Measurements from ENCODE around the gene FKBP5. TPM values are rescaled to one million over a fixed set of nuclear protein-coding genes. Genes with fewer than 3 reads are reported as not detected.
"Not testable (repeated sequence)": the region's sequence is repeated elsewhere in the genome, so short reads cannot be mapped to it uniquely, and the experiment has no call there.

The FKBP5 gene
- total and polyA plus RNA-seq, 2 experiments from 2014 or later: 73.6 to 254 TPM

GRCh38 chr6:35675871-35676459 lies 12.8 kb downstream of the FKBP5 start:
- no peaks in the 10 kb centered on the region for H3K27me3 ChIP-seq
- WGBS (ENCODE audit: low lambda C conversion rate, missing lambda C conversion rate): 89% methylated on average over 4 of the region's 4 CpGs
- peak overlapping the region; percentile 30 for H3K4me2 ChIP-seq
- no peak overlapping the region for H2AFZ ChIP-seq
- no peaks in the 10 kb centered on the region for H3K9me3 ChIP-seq (ENCODE audit: low read depth)
- no peaks in the 10 kb centered on the region for H3K9me2 ChIP-seq (replicated peaks; ENCODE audit: insufficient read depth)
- H3K4me1 ChIP-seq (ENCODE audit: insufficient read depth): no peaks in the 10 kb centered on the region
- peaks cover 63% of the 10 kb centered on the region for H4K20me1 ChIP-seq (ENCODE audit: insufficient read depth, poor library complexity, severe bottlenecking)
- peaks cover 87% of the 10 kb centered on the region for H3K79me2 ChIP-seq
- H3K27ac ChIP-seq: no peak overlapping the region
- no peaks in the 10 kb centered on the region for H3K36me3 ChIP-seq (replicated peaks; ENCODE audit: insufficient read depth, low read depth)
- H3K4me3 ChIP-seq: no peak overlapping the region
- no peak for TF ChIP-seq EZH2 (IDR thresholded peaks at IDR 0.05; ENCODE audit: borderline replicate concordance)
- no peak for TF ChIP-seq EZH2phosphoT487 (IDR thresholded peaks at IDR 0.05; ENCODE audit: low read depth, severe bottlenecking, unreplicated experiment)
- TF ChIP-seq, protein P1, sequence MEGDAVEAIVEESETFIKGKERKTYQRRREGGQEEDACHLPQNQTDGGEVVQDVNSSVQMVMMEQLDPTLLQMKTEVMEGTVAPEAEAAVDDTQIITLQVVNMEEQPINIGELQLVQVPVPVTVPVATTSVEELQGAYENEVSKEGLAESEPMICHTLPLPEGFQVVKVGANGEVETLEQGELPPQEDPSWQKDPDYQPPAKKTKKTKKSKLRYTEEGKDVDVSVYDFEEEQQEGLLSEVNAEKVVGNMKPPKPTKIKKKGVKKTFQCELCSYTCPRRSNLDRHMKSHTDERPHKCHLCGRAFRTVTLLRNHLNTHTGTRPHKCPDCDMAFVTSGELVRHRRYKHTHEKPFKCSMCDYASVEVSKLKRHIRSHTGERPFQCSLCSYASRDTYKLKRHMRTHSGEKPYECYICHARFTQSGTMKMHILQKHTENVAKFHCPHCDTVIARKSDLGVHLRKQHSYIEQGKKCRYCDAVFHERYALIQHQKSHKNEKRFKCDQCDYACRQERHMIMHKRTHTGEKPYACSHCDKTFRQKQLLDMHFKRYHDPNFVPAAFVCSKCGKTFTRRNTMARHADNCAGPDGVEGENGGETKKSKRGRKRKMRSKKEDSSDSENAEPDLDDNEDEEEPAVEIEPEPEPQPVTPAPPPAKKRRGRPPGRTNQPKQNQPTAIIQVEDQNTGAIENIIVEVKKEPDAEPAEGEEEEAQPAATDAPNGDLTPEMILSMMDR (IDR thresholded peaks at IDR 0.05; ENCODE audit: poor library complexity): no peak
- DNase-seq (ENCODE audit: low spot score): no peak

DNA sequence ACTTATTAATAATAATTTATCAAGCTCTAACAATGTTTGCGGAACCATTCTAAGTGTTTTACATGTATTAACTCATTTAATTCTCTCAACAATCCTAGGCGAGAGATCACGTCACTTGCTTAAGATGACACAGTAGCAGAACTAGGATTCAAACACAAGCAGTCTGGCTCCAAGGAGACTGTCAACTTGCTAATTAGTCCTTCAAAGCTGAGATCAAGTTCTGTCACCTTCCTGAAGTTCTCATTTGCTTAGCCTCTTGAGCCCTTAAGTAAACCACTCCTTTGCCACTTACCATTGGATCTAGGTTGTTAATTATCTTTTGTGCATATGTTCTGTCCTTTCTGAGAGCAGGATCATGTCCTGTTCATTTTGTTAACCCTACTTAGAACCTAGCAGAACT lies 14.1 kb downstream of the FKBP5 start:
- Histone ChIP-seq H3K4me3 (no peak overlapping the region), H3K27me3 (no peaks in the 10 kb centered on the region), H3K4me1 (ENCODE audit: insufficient read depth) (no peaks in the 10 kb centered on the region), H2AFZ (no peak overlapping the region), H3K9me2 (replicated peaks; ENCODE audit: insufficient read depth) (no peaks in the 10 kb centered on the region), H3K36me3 (replicated peaks; ENCODE audit: insufficient read depth, low read depth) (no peaks in the 10 kb centered on the region), H3K9me3 (ENCODE audit: low read depth) (no peaks in the 10 kb centered on the region), H3K27ac (no peak overlapping the region), H3K4me2 (peak overlapping the region; percentile 31), H4K20me1 (ENCODE audit: insufficient read depth, poor library complexity, severe bottlenecking) (peaks cover 62% of the 10 kb centered on the region), H3K79me2 (peaks cover 81% of the 10 kb centered on the region)
- DNase-seq (ENCODE audit: low spot score): no peak
- TF ChIP-seq EZH2phosphoT487 (IDR thresholded peaks at IDR 0.05; ENCODE audit: low read depth, severe bottlenecking, unreplicated experiment): no peak
- TF ChIP-seq, protein P1 (IDR thresholded peaks at IDR 0.05; ENCODE audit: poor library complexity): no peak
- no peak for TF ChIP-seq EZH2 (IDR thresholded peaks at IDR 0.05; ENCODE audit: borderline replicate concordance)
- WGBS (ENCODE audit: low lambda C conversion rate, missing lambda C conversion rate): 94% methylated on average over 3 of the region's 3 CpGs

- Histone ChIP-seq H3K9me2 (replicated peaks; ENCODE audit: insufficient read depth) (no peaks in the 10 kb centered on the region), H3K27ac (no peak overlapping the region), H3K27me3 (no peaks in the 10 kb centered on the region), H2AFZ (no peak overlapping the region), H3K4me3 (no peak overlapping the region), H3K9me3 (ENCODE audit: low read depth) (no peaks in the 10 kb centered on the region), H3K4me1 (ENCODE audit: insufficient read depth) (no peaks in the 10 kb centered on the region), H3K36me3 (replicated peaks; ENCODE audit: insufficient read depth, low read depth) (no peaks in the 10 kb centered on the region), H4K20me1 (ENCODE audit: insufficient read depth, poor library complexity, severe bottlenecking) (peaks cover 53% of the 10 kb centered on the region), H3K79me2 (peaks cover 76% of the 10 kb centered on the region), H3K4me2 (no peak overlapping the region)
- 93% methylated on average over 1 of the region's 1 CpG for WGBS (ENCODE audit: low lambda C conversion rate, missing lambda C conversion rate)
- DNase-seq (ENCODE audit: low spot score): no peak
- TF ChIP-seq EZH2phosphoT487 (IDR thresholded peaks at IDR 0.05; ENCODE audit: low read depth, severe bottlenecking, unreplicated experiment): no peak
- TF ChIP-seq EZH2 (IDR thresholded peaks at IDR 0.05; ENCODE audit: borderline replicate concordance): no peak
- TF ChIP-seq, protein P1 (IDR thresholded peaks at IDR 0.05; ENCODE audit: poor library complexity): no peak
Observed at GRCh38 chr6:35673755-35674154, 15.0 kb downstream of the FKBP5 start.

DNA sequence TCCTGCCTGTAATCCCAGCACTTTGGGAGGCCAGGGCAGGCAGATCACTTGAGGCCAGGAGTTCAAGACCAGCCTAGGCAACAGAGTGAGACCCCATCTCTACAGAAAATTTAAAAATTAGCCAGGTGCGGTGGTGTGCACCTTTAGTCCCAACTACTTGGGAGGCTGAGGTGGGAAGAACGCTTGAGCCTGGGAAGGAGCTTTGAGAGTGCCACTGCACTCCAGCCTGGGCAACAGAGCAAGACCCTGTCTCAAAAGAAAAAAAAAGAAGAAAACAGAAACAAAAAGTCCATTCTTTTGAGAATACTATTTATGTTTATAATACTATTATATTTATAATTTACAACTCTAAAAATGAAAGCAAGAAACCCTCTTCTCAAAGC lies 15.4 kb downstream of the FKBP5 start:
- not testable (repeated sequence) for H3K36me3 ChIP-seq (replicated peaks; ENCODE audit: insufficient read depth, low read depth); DNase-seq (ENCODE audit: low spot score)
- peaks cover 75% of the 10 kb centered on the region for H3K79me2 ChIP-seq

GRCh38 chr6:35670453-35670852 lies 18.3 kb downstream of the FKBP5 start:
- Histone ChIP-seq H4K20me1 (ENCODE audit: insufficient read depth, poor library complexity, severe bottlenecking) (peaks cover 41% of the 10 kb centered on the region), H3K79me2 (peaks cover 73% of the 10 kb centered on the region)
- 97% methylated on average over 9 of the region's 9 CpGs for WGBS (ENCODE audit: low lambda C conversion rate, missing lambda C conversion rate)
- not testable (repeated sequence) for H3K27ac ChIP-seq; H2AFZ ChIP-seq; H3K4me1 ChIP-seq (ENCODE audit: insufficient read depth); H3K36me3 ChIP-seq (replicated peaks; ENCODE audit: insufficient read depth, low read depth); H3K9me2 ChIP-seq (replicated peaks; ENCODE audit: insufficient read depth); H3K4me3 ChIP-seq; H3K27me3 ChIP-seq; DNase-seq (ENCODE audit: low spot score); H3K4me2 ChIP-seq; H3K9me3 ChIP-seq (ENCODE audit: low read depth)

More for the DNA sequence above, 15.4 kb downstream of the FKBP5 start:
- not testable (repeated sequence) for H3K27me3 ChIP-seq; H2AFZ ChIP-seq; H3K27ac ChIP-seq; H3K4me2 ChIP-seq; H3K9me2 ChIP-seq (replicated peaks; ENCODE audit: insufficient read depth); H3K9me3 ChIP-seq (ENCODE audit: low read depth); H3K4me1 ChIP-seq (ENCODE audit: insufficient read depth); H3K4me3 ChIP-seq
- 97% methylated on average over 2 of the region's 2 CpGs for WGBS (ENCODE audit: low lambda C conversion rate, missing lambda C conversion rate)
- peaks cover 50% of the 10 kb centered on the region for H4K20me1 ChIP-seq (ENCODE audit: insufficient read depth, poor library complexity, severe bottlenecking)
